ENCODE data around the gene TAF1A.

TAF1A gene

GRCh38 chr1:222570837-222571236, 18.9 kb downstream of the TAF1A start:
- Histone ChIP-seq H3K4me3 (ENCODE audit: low read depth, low read length, poor library complexity, severe bottlenecking) (no peak overlapping the region), H2AFZ (ENCODE audit: low read length) (no peak overlapping the region), H3K27ac (ENCODE audit: low read depth, low read length, poor library complexity, severe bottlenecking) (no peak overlapping the region), H3K36me3 (ENCODE audit: insufficient read depth, low read length) (peaks cover 91% of the 10 kb centered on the region), H3K9me3 (ENCODE audit: low read length) (no peaks in the 10 kb centered on the region), H4K20me1 (ENCODE audit: insufficient read depth, low read length) (no peaks in the 10 kb centered on the region), H3K4me2 (ENCODE audit: low read length) (no peak overlapping the region), H3K27me3 (ENCODE audit: insufficient read depth, low read length) (no peaks in the 10 kb centered on the region), H3K79me2 (ENCODE audit: insufficient read depth, low read length) (no peaks in the 10 kb centered on the region), H3K9me2 (ENCODE audit: low read depth, low read length) (no peaks in the 10 kb centered on the region), H3K4me1 (ENCODE audit: insufficient read depth, low read length, severe bottlenecking) (no peaks in the 10 kb centered on the region), H3K9ac (ENCODE audit: low read length) (no peak overlapping the region), H3F3A (ENCODE audit: insufficient read depth, low read length) (no peaks in the 10 kb centered on the region)
- TF ChIP-seq EZH2 (IDR thresholded peaks at IDR 0.05; ENCODE audit: borderline replicate concordance, low read length) (no peak), CTCF (IDR thresholded peaks at IDR 0.05; ENCODE audit: low read length) (no peak)

DNA sequence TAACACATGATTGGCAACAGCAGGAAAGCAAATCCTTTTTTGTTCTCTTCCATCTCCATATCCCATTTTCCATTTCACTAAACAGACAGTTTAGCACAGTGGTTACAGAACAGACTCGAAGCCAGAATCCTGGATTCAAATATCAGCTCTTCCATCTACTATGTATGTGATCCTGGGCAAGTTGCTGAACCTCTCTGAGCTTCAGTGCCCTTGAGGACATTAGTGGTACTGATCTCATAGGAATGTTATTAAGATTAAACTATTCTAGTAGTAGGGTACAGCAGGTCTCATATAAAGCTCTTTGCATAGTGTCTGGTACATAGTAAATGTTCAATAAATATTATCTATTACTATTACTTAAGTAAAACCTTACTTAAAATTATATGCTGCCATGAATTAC, 28.1 kb downstream of the TAF1A start:
- H3K36me3 ChIP-seq (ENCODE audit: insufficient read depth, low read length) = peaks cover 59% of the 10 kb centered on the region
- TF ChIP-seq EZH2 (IDR thresholded peaks at IDR 0.05; ENCODE audit: borderline replicate concordance, low read length) = no peak
- no peak for TF ChIP-seq CTCF (IDR thresholded peaks at IDR 0.05; ENCODE audit: low read length)

DNA sequence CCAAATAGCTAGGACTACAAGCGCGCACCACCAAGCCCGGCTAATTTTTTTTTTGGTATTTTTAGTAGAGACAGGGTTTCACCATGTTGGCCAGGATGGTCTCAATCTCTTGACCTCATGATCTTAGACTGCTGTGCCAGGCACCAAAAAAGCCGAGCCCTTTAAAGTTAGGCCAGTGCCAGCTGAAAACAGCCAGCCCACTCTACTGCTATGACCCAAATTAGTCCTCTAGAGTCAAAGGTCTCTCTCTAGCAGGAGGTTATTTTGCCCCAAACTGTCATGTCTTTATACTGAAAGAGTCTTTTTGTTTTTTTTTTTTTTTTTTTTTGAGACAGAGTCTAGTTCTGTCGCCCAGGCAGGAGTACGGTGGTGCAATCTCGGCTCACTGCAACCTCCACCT, 32.2 kb downstream of the TAF1A start:
- H3K9ac ChIP-seq (ENCODE audit: low read length) = no peak overlapping the region
- H3K4me3 ChIP-seq (ENCODE audit: low read depth, low read length, poor library complexity, severe bottlenecking) = no peak overlapping the region
- H4K20me1 ChIP-seq (ENCODE audit: insufficient read depth, low read length) = no peaks in the 10 kb centered on the region
- H3K27me3 ChIP-seq (ENCODE audit: insufficient read depth, low read length) = no peaks in the 10 kb centered on the region
- no peak overlapping the region for H2AFZ ChIP-seq (ENCODE audit: low read length)
- H3K79me2 ChIP-seq (ENCODE audit: insufficient read depth, low read length) = no peaks in the 10 kb centered on the region
- no peaks in the 10 kb centered on the region for H3K4me1 ChIP-seq (ENCODE audit: insufficient read depth, low read length, severe bottlenecking)
- TF ChIP-seq CTCF (IDR thresholded peaks at IDR 0.05; ENCODE audit: low read length) (no peak), EZH2 (IDR thresholded peaks at IDR 0.05; ENCODE audit: borderline replicate concordance, low read length) (no peak)
- no peak overlapping the region for H3K4me2 ChIP-seq (ENCODE audit: low read length)
- H3K27ac ChIP-seq (ENCODE audit: low read depth, low read length, poor library complexity, severe bottlenecking) = no peak overlapping the region
- H3K9me3 ChIP-seq (ENCODE audit: low read length) = no peaks in the 10 kb centered on the region
- peaks cover 60% of the 10 kb centered on the region for H3K36me3 ChIP-seq (ENCODE audit: insufficient read depth, low read length)
- no peaks in the 10 kb centered on the region for H3K9me2 ChIP-seq (ENCODE audit: low read depth, low read length)
- H3F3A ChIP-seq (ENCODE audit: insufficient read depth, low read length) = no peaks in the 10 kb centered on the region

More for the DNA sequence above, 28.1 kb downstream of the TAF1A start:
- Histone ChIP-seq H3K79me2 (ENCODE audit: insufficient read depth, low read length) (no peaks in the 10 kb centered on the region), H4K20me1 (ENCODE audit: insufficient read depth, low read length) (no peaks in the 10 kb centered on the region), H3K4me3 (ENCODE audit: low read depth, low read length, poor library complexity, severe bottlenecking) (no peak overlapping the region), H3K27ac (ENCODE audit: low read depth, low read length, poor library complexity, severe bottlenecking) (no peak overlapping the region), H3K9ac (ENCODE audit: low read length) (no peak overlapping the region), H3K4me2 (ENCODE audit: low read length) (no peak overlapping the region), H3F3A (ENCODE audit: insufficient read depth, low read length) (no peaks in the 10 kb centered on the region), H3K27me3 (ENCODE audit: insufficient read depth, low read length) (no peaks in the 10 kb centered on the region), H3K9me3 (ENCODE audit: low read length) (no peaks in the 10 kb centered on the region), H3K9me2 (ENCODE audit: low read depth, low read length) (no peaks in the 10 kb centered on the region), H3K4me1 (ENCODE audit: insufficient read depth, low read length, severe bottlenecking) (no peaks in the 10 kb centered on the region), H2AFZ (ENCODE audit: low read length) (no peak overlapping the region)
